ENCODE measurements around the gene LCA5L.

- TF ChIP-seq CTCF (IDR thresholded peaks at IDR 0.05) (no peak), POLR2AphosphoS5 (IDR thresholded peaks at IDR 0.05) (no peak), POLR2A (IDR thresholded peaks at IDR 0.05) (no peak)
Measured at GRCh38 chr21:39430457-39430856, 15.1 kb downstream of the LCA5L start.
